Fibroblast of the aortic adventitia (primary cell): ENCODE results near the gene AUTS2. TPM values are rescaled to one million over a fixed set of nuclear protein-coding genes. Genes with fewer than 3 reads are reported as not detected.
A peak's percentile ranks its signal among the peaks of the same experiment; 100 is the strongest.

Source experiments
- DNase-seq: peaks from one replicate; pipeline ENCODE4 v3.0.0-alpha.2; 2010; ENCODE audit warnings: low read depth
- H3K4me3 ChIP-seq: 2 replicates; pipeline ENCODE4 v1.5.1; 2011; ENCODE audit warnings: low read depth, mild to moderate bottlenecking, control low read depth, low read length, moderate library complexity
- CTCF ChIP-seq: IDR thresholded peaks from 2 replicates; pipeline ENCODE4 v1.5.1; 2011; ENCODE audit warnings: mild to moderate bottlenecking, low read length, control low read depth, inconsistent platforms; ENCODE audit not compliant: insufficient read depth
- total RNA-seq: library from RNA; depleted of rRNA; stranded (reverse); fragments of >200 nt; gene quantifications from 2 replicates; pipeline ENCODE4 v1.2.3, GENCODE V29; 2012; ENCODE audit warnings: low replicate concordance

Gene AUTS2
- total RNA-seq, 1 donor, result 10.7 TPM

GRCh38 chr7:69800495-69800894 is 202.2 kb downstream of the AUTS2 start:
- H3K4me3 ChIP-seq, result no peak overlapping the region
- DNase-seq, result peak; percentile 51

DNA sequence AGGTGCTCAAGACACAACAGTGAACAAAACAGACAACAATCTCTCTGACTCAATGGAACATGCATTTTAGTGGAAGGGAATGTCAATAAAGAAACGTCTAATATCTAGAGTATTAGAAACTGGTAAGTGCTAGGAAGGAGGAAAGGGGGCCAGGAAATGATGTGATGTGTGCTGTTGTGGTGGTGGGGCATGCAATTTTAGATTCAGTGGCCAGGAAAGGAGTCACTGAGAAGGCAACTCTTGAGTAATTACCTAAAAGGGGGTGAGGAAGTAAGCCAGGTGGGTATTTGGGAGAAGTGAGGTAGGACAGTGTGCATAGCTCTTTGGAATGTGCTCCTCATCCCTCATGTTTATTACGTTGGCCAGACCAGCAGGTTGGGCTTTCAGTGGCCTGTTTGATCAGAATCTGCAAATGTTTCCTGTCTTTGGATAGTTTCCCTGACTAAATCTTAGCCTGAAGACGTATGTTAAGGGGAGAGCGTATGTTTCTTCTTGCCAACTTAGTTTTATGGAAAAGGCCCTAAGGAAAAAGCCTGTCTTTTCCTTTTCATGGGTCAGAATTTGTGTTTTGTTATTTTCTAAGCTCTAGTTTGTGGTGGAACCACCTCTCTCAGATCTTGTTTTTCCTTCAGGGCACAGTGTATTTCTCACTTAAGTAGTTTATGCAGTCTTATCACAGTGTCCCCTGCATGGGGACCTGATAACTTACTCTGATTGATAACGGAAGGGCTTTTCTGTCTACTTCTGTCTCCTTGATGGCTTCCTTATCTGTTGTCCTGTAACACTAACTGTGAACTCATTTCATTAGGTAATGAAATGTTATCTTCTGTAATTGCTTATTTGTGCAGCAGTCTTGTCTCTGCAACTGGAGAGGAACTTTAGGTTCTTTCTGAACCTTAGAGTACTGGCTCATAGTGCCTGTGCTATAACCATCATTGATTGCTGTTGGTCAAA is 203.7 kb downstream of the AUTS2 start:
- no peak for TF ChIP-seq CTCF
- DNase-seq, result no peak

More at GRCh38 chr7:69800495-69800894, 202.2 kb downstream of the AUTS2 start:
- TF ChIP-seq CTCF, result no peak

DNA sequence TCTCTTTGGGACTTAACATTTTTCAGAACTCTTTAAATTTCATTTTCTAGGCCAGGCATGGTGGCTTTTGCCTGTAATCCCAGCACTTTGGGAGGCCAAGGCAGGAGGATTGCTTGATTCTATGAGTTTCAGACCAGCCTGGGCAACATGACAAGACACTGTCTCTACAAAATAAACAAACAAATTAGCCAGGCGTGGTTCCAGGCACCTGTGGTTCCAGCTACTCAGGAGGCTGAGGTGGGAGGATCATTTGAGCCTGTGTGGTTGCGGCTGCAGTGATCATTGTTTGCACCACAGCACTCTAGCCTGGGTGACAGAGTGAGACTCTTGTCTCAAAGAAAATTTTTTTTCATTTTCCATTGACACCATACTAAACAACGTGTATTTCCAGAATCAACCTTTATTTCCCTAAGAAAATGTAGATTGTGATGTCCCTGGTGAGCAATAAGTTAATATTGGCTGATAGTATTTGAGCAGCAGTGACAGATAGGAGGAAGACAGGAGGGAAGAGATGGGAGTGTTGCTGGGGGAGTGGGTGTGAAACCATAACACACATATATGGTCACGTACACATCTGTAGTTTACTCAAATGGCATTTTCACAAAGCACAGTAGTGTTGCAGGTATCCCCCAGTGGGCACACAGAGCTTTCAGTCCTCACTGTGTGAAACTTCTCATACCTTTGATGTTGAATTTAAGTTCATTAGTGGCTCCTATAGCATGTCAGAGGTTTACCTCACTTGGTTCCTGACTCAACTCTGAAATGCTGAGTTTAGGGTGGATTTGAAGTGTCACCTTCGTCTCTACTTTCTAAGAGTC is 205.6 kb downstream of the AUTS2 start:
- no peak for TF ChIP-seq CTCF
- no peak for DNase-seq

More for the DNA sequence above, 203.7 kb downstream of the AUTS2 start:
- no peak overlapping the region for H3K4me3 ChIP-seq

GRCh38 chr7:69804962-69805361 is 206.7 kb downstream of the AUTS2 start:
- TF ChIP-seq CTCF, result no peak
- no peak for DNase-seq
- H3K4me3 ChIP-seq, result no peak overlapping the region

More for the DNA sequence above, 205.6 kb downstream of the AUTS2 start:
- H3K4me3 ChIP-seq, result no peak overlapping the region

DNA sequence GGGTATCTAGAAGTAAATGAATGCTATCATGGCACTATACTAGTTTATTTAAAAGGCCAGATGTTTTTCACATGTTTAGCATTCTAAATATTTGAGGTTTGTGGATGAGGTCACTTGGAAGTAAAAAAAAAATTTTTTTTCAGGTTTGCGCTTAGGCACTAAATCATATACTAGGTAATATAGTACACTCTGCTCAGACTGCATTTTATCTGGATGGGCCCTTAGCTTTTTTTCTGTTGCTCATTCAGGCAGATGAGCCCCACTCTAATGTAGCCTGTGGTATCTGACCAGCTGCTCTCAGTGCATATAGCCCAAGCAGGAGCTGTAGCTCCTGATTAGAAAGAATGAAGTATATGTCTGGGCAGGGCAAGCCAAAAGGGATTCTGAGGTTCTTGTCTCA is 210.1 kb downstream of the AUTS2 start:
- no peak for TF ChIP-seq CTCF
- no peak for DNase-seq
- H3K4me3 ChIP-seq, result no peak overlapping the region

GRCh38 chr7:69811476-69812308 is 213.4 kb downstream of the AUTS2 start:
- H3K4me3 ChIP-seq, result no peak overlapping the region
- DNase-seq, result no peak
- no peak for TF ChIP-seq CTCF
